H9 (cell line): ENCODE measurements around the gene CYBC1. TPM values are rescaled to one million over a fixed set of nuclear protein-coding genes. Genes with fewer than 3 reads are reported as not detected.

Experiments used
- DNase-seq: peaks from one replicate; pipeline ENCODE4 v3.0.0-alpha.2; 2017
- H2AFZ ChIP-seq: one replicate; pipeline ENCODE4 v1.6.1; 2013; ENCODE audit warnings: mild to moderate bottlenecking, low read length, control low read depth, moderate library complexity
- H2AK5ac ChIP-seq: 2 replicates; pipeline ENCODE4 v1.6.1; 2013; ENCODE audit warnings: low read length, control low read depth, mixed read lengths; ENCODE audit not compliant: insufficient read length
- H2BK120ac ChIP-seq: one replicate; pipeline ENCODE4 v1.6.1; 2013; ENCODE audit warnings: low read depth, mild to moderate bottlenecking, low read length, control low read depth, inconsistent platforms; ENCODE audit not compliant: poor library complexity, severe bottlenecking
- H2BK12ac ChIP-seq: 2 replicates; pipeline ENCODE4 v1.6.1; 2013; ENCODE audit warnings: low read length, control low read depth, mixed read lengths, low read depth; ENCODE audit not compliant: insufficient read length
- H2BK15ac ChIP-seq: 2 replicates; pipeline ENCODE4 v1.6.1; 2013; ENCODE audit warnings: low read depth, low read length, control low read depth
- H2BK20ac ChIP-seq: one replicate; pipeline ENCODE4 v1.6.1; 2013; ENCODE audit warnings: low read depth, mild to moderate bottlenecking, low read length, control low read depth, inconsistent platforms; ENCODE audit not compliant: poor library complexity, severe bottlenecking
- H2BK5ac ChIP-seq: 2 replicates; pipeline ENCODE4 v1.6.1; 2013; ENCODE audit warnings: low read length, control low read depth, mixed read lengths; ENCODE audit not compliant: insufficient read length
- H3K14ac ChIP-seq: 2 replicates; pipeline ENCODE4 v1.6.1; 2013; ENCODE audit warnings: low read length, control low read depth; ENCODE audit not compliant: insufficient read depth
- H3K18ac ChIP-seq: 2 replicates; pipeline ENCODE4 v1.6.1; 2013; ENCODE audit warnings: low read depth, mild to moderate bottlenecking, mixed read lengths, low read length, control low read depth; ENCODE audit not compliant: insufficient read length
- H3K23ac ChIP-seq: 2 replicates; pipeline ENCODE4 v1.6.1; 2013; ENCODE audit warnings: low read length, control low read depth, mixed read lengths, low read depth; ENCODE audit not compliant: insufficient read length
- H3K23me2 ChIP-seq: 2 replicates; pipeline ENCODE4 v1.6.1; 2013; ENCODE audit warnings: low read depth, mild to moderate bottlenecking, mixed read lengths, low read length, control low read depth; ENCODE audit not compliant: insufficient read length, poor library complexity, severe bottlenecking
- H3K27ac ChIP-seq: 2 replicates; pipeline ENCODE4 v1.5.1; 2013; ENCODE audit warnings: low read length, control low read depth, mixed read lengths, low read depth; ENCODE audit not compliant: insufficient read length
- H3K27me3 ChIP-seq: 2 replicates; pipeline ENCODE4 v1.6.1; 2013; ENCODE audit warnings: low read length, control low read depth, inconsistent platforms; ENCODE audit not compliant: insufficient read depth
- H3K4ac ChIP-seq: 2 replicates; pipeline ENCODE4 v1.6.1; 2013; ENCODE audit warnings: low read depth, mild to moderate bottlenecking, control low read depth, inconsistent platforms, low read length, moderate library complexity
- H3K4me1 ChIP-seq: 2 replicates; pipeline ENCODE4 v1.6.1; 2013; ENCODE audit warnings: low read length, control low read depth, inconsistent platforms; ENCODE audit not compliant: insufficient read depth
- H3K4me2 ChIP-seq: 2 replicates; pipeline ENCODE4 v1.6.1; 2013; ENCODE audit warnings: low read length, control low read depth, mixed read lengths; ENCODE audit not compliant: insufficient read length, insufficient read depth
- H3K56ac ChIP-seq: 2 replicates; pipeline ENCODE4 v1.6.1; 2013; ENCODE audit warnings: low read depth, mild to moderate bottlenecking, mixed read lengths, low read length, control low read depth; ENCODE audit not compliant: insufficient read length
- H3K79me1 ChIP-seq: 2 replicates; pipeline ENCODE4 v1.6.1; 2013; ENCODE audit warnings: low read depth, mild to moderate bottlenecking, moderate library complexity, low read length, control low read depth, inconsistent platforms; ENCODE audit not compliant: insufficient read depth, poor library complexity, severe bottlenecking
- H3K79me2 ChIP-seq: 2 replicates; pipeline ENCODE4 v1.6.1; 2013; ENCODE audit warnings: low read length, control low read depth, inconsistent platforms; ENCODE audit not compliant: insufficient read depth
- H3K9ac ChIP-seq: 2 replicates; pipeline ENCODE4 v1.6.1; 2013; ENCODE audit warnings: low read length, control low read depth, mixed read lengths; ENCODE audit not compliant: insufficient read length; ENCODE audit errors: extremely low read depth
- H3K9me3 ChIP-seq: one replicate; pipeline ENCODE4 v1.6.1; 2013; ENCODE audit warnings: low read depth, low read length, inconsistent platforms; ENCODE audit not compliant: control insufficient read depth
- H3T11ph ChIP-seq: one replicate; pipeline ENCODE4 v1.6.1; 2013; ENCODE audit warnings: mild to moderate bottlenecking, low read length, control low read depth, inconsistent platforms
- H4K20me1 ChIP-seq: one replicate; pipeline ENCODE4 v1.6.1; 2013; ENCODE audit not compliant: control insufficient read depth, insufficient read length, insufficient read depth
- H4K5ac ChIP-seq: 2 replicates; pipeline ENCODE4 v1.6.1; 2013; ENCODE audit warnings: low read depth, mild to moderate bottlenecking, mixed read lengths, low read length, control low read depth; ENCODE audit not compliant: insufficient read length
- H4K8ac ChIP-seq: replicated peaks from 2 replicates; pipeline ENCODE4 v1.6.1; 2013; ENCODE audit warnings: low read length, control low read depth, mixed read lengths, low read depth; ENCODE audit not compliant: insufficient read length
- H4K91ac ChIP-seq: 2 replicates; pipeline ENCODE4 v1.6.1; 2013; ENCODE audit warnings: low read depth, mild to moderate bottlenecking, moderate library complexity, mixed read lengths, low read length, control low read depth; ENCODE audit not compliant: insufficient read length
- H3K27ac Mint-ChIP-seq, 3 experiments: 2 replicates in 2 of 3; 3 replicates in 1 of 3; pipeline ENCODE4 v1.8.0; 2020 to 2021; ENCODE audit warnings: mixed read lengths in 3 of 3, mild to moderate bottlenecking in 1 of 3, moderate library complexity in 1 of 3
- H3K27me3 Mint-ChIP-seq: 2 replicates; pipeline ENCODE4 v1.8.0; 2021; ENCODE audit warnings: low read depth, mild to moderate bottlenecking, moderate library complexity, mixed read lengths
- H3K36me3 Mint-ChIP-seq, 3 experiments: 2 replicates in 2 of 3; 3 replicates in 1 of 3; pipeline ENCODE4 v1.8.0; 2020 to 2021; ENCODE audit warnings: low read depth in 3 of 3, mixed read lengths in 3 of 3; ENCODE audit not compliant: insufficient read depth in 1 of 3
- H3K4me1 Mint-ChIP-seq, 2 experiments: 2 replicates each; pipeline ENCODE4 v1.8.0; 2020; ENCODE audit warnings: mixed read lengths in 2 of 2
- H3K4me3 Mint-ChIP-seq, 2 experiments: 2 replicates in 1 of 2; 3 replicates in 1 of 2; pipeline ENCODE4 v1.8.0; 2020 to 2021; ENCODE audit warnings: mild to moderate bottlenecking in 2 of 2, mixed read lengths in 2 of 2, moderate library complexity in 1 of 2
- H3K9me3 Mint-ChIP-seq, 2 experiments: 2 replicates in 1 of 2; 3 replicates in 1 of 2; pipeline ENCODE4 v1.8.0; 2020; ENCODE audit warnings: mild to moderate bottlenecking in 2 of 2, mixed read lengths in 2 of 2, moderate library complexity in 1 of 2
- WGBS: extraction: QIAGEN DNeasy Blood & Tissue Kit; methylation state at CpG from one replicate; pipeline ENCODE4 v1.1.7; 2013; ENCODE audit warnings: missing lambda C conversion rate, low lambda C conversion rate, mixed read lengths; ENCODE audit not compliant: insufficient read length; ENCODE audit errors: extremely low coverage; 5-methylcytosine and 5-hydroxymethylcytosine counted together
- total RNA-seq: library from RNA; stranded (reverse); gene quantifications from 2 replicates; pipeline ENCODE4 v1.2.1, GENCODE V29; 2021
- TF ChIP-seq, protein P1 (sequence below): fragments of 200-600 bp; sonication (generic); conservative IDR thresholded peaks from 3 replicates; pipeline ENCODE4 v1.8.0; 2021; ENCODE audit warnings: antibody characterized with exemption, mild to moderate bottlenecking

The CYBC1 gene
- total RNA-seq, 1 experiment from 2014 or later = 81.7 TPM

DNA sequence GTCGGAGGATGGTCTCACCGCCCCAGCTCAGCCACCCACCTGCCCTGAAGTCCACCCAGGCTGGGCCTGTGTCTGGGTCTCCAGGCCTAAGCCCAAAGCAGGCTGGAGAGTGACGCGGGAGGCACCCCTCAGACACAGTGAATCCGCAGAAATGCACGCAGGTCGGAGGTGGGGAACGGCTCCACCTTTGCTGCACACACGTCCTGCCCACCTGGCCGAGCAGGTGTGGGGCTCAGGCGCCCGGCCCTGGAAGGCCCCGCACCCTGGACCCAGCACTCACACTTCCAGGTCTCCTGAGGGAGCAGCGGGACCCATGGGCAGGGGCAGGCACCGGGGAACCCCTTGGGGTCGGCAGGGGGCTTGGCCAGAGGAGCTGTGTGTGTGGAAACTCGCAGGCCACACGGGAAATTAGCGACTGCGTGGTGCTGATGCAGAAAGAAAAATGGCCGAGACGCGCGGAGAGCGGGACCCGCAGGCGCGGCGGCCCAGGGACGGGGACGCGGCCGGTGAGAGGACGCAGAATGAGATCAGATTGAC lies 10.7 kb downstream of the CYBC1 start:
- no peaks in the 10 kb centered on the region; a peak in 1 of 5 replicates for H3K9me3 Mint-ChIP-seq
- H3K27ac ChIP-seq = no peak overlapping the region

More for the DNA sequence above, 10.7 kb downstream of the CYBC1 start:
- TF ChIP-seq, protein P1, sequence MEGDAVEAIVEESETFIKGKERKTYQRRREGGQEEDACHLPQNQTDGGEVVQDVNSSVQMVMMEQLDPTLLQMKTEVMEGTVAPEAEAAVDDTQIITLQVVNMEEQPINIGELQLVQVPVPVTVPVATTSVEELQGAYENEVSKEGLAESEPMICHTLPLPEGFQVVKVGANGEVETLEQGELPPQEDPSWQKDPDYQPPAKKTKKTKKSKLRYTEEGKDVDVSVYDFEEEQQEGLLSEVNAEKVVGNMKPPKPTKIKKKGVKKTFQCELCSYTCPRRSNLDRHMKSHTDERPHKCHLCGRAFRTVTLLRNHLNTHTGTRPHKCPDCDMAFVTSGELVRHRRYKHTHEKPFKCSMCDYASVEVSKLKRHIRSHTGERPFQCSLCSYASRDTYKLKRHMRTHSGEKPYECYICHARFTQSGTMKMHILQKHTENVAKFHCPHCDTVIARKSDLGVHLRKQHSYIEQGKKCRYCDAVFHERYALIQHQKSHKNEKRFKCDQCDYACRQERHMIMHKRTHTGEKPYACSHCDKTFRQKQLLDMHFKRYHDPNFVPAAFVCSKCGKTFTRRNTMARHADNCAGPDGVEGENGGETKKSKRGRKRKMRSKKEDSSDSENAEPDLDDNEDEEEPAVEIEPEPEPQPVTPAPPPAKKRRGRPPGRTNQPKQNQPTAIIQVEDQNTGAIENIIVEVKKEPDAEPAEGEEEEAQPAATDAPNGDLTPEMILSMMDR = no peak
- no peak overlapping the region for H4K5ac ChIP-seq
- H3K14ac ChIP-seq = no peak overlapping the region
- no peak overlapping the region for H2BK120ac ChIP-seq
- H2BK12ac ChIP-seq = no peak overlapping the region
- no peaks in the 10 kb centered on the region for H4K20me1 ChIP-seq
- H3K23me2 ChIP-seq = no peaks in the 10 kb centered on the region
- no peak overlapping the region for H3K23ac ChIP-seq
- H4K8ac ChIP-seq = no peak overlapping the region
- no peak overlapping the region for H3K9ac ChIP-seq
- no peak overlapping the region for H3K56ac ChIP-seq
- H3K27ac Mint-ChIP-seq = no peak overlapping the region
- no peaks in the 10 kb centered on the region; the same call in 1 of the 2 replicates for H3K4me1 ChIP-seq
- H3K9me3 ChIP-seq = no peaks in the 10 kb centered on the region
- H3K79me2 ChIP-seq = no peaks in the 10 kb centered on the region
- no peak overlapping the region for H2AK5ac ChIP-seq
- H3K4me1 Mint-ChIP-seq = peaks cover 9 to 23% of the 10 kb centered on the region in 2 experiments
- H3K4me3 Mint-ChIP-seq = no peak overlapping the region
- no peak overlapping the region for H2BK5ac ChIP-seq
- whole genome bisulfite sequencing = no CpG with 5 or more reads among the region's 34 CpGs
- H3K4me2 ChIP-seq = no peak overlapping the region
- no peak overlapping the region for H2AFZ ChIP-seq
- H3K27me3 Mint-ChIP-seq = no peaks in the 10 kb centered on the region; the same call in 1 of the 2 replicates
- no peak overlapping the region for H4K91ac ChIP-seq
- no peak overlapping the region for H2BK15ac ChIP-seq
- H3K36me3 Mint-ChIP-seq = peaks cover 4 to 20% (median 14%) of the 10 kb centered on the region in 3 experiments; a peak in 6 of 7 replicates
- no peaks in the 10 kb centered on the region for H3K27me3 ChIP-seq
- H3T11ph ChIP-seq = no peak overlapping the region
- peak; percentile 39 for DNase-seq
- no peak overlapping the region for H3K18ac ChIP-seq
- no peak overlapping the region for H2BK20ac ChIP-seq
- no peak overlapping the region for H3K4ac ChIP-seq
- no peaks in the 10 kb centered on the region for H3K79me1 ChIP-seq
